Right lobe of liver (tissue), 6 donors: Measurements from ENCODE around the gene SUSD6. TPM values are rescaled to one million over a fixed set of nuclear protein-coding genes. Genes with fewer than 3 reads are reported as not detected.
A peak's percentile ranks its signal among the peaks of the same experiment; 100 is the strongest.

ENCODE experiments used
- ATAC-seq, 4 donors: fragments of 200-7000 bp; cut with Tn5 transposase; one replicate each; pipeline ENCODE4 v1.9.1; 2020; ENCODE audit warnings: mild to moderate bottlenecking in 4 of 4, moderate library complexity in 4 of 4
- DNase-seq, 3 donors: peaks; one replicate each; pipeline ENCODE4 v3.0.0-alpha.2; 2020
- H3K27ac ChIP-seq, 3 donors: fragments of 200-600 bp; one replicate each; pipeline ENCODE4 v1.8.0; 2022
- H3K27me3 ChIP-seq, 2 donors: fragments of 200-600 bp; one replicate each; pipeline ENCODE4 v1.8.0; 2022
- H3K36me3 ChIP-seq, 4 donors: fragments of 200-600 bp; sonication (generic) in 1 of 4; one replicate each; pipeline versions ENCODE4 v1.5.1 to v1.8.0; 2017 to 2022; ENCODE audit warnings: control low read depth in 1 of 4
- H3K4me1 ChIP-seq, 4 donors: fragments of 200-600 bp; sonication (generic) in 1 of 4; one replicate each; pipeline versions ENCODE4 v1.5.1 to v1.8.0; 2017 to 2022; ENCODE audit warnings: control low read depth in 1 of 4
- H3K4me3 ChIP-seq, 3 donors: fragments of 200-600 bp; one replicate each; pipeline ENCODE4 v1.8.0; 2022
- H3K9me3 ChIP-seq, 4 donors: fragments of 200-600 bp; sonication (generic) in 1 of 4; one replicate each; pipeline versions ENCODE4 v1.5.1 to v1.8.0; 2017 to 2022; ENCODE audit warnings: control low read depth in 1 of 4
- CTCF ChIP-seq, 4 donors: fragments of 200-600 bp in 3 of 4; fragments of 450-650 bp in 1 of 4; IDR thresholded peaks; one replicate each; pipeline versions ENCODE4 v1.5.1 to v1.8.0; 2016 to 2022; ENCODE audit warnings: antibody characterized with exemption in 4 of 4, mild to moderate bottlenecking in 2 of 4
- POLR2A ChIP-seq: fragments of 450-650 bp; IDR thresholded peaks from one replicate; pipeline ENCODE4 v1.6.1; 2017; ENCODE audit warnings: antibody characterized with exemption, mild to moderate bottlenecking
- WGBS: methylation state at CpG from one replicate; pipeline ENCODE4 v1.1.6; 2018; ENCODE audit warnings: low coverage, low lambda C conversion rate; ENCODE audit not compliant: insufficient coverage; ENCODE audit errors: missing lambda C conversion rate; 5-methylcytosine and 5-hydroxymethylcytosine counted together
- intact Hi-C, 2 donors: fragments of 100-400 bp; cut with DNase I; formaldehyde crosslinking; loops; one replicate each; pipeline versions ENCODE4 v1.11.2 to v1.14.1; 2022
- total RNA-seq, 6 experiments: library from RNA; depleted of rRNA in 2 of 6; stranded (reverse); fragments of >200 nt in 2 of 6; fragmentation: NEBNext Ultra II Directional in 3 of 6; extraction: Animal tissue kit (Norgen Biotek cat#: 25700) in 3 of 6; gene quantifications; one replicate each; pipeline versions ENCODE4 v1.1.0 to v1.2.4, GENCODE V29; 2016 to 2023
- donor health status: DM: no; HTN: yes; CAD: no.
- donor health status: DM: no; HTN: no; CAD: no.
- donor health status: DM: no; HTN: no; CAD: no.
- donor health status: DM: no; HTN: yes; CAD: no.
- donor health status: DM: no; HTN: yes; CAD: no.

Gene SUSD6
- total RNA-seq, 6 experiments from 2014 or later = 9.6 to 17.4 (median 12.5) TPM

- H3K4me3 ChIP-seq = no peak overlapping the region
- TF ChIP-seq CTCF (IDR thresholded peaks at IDR 0.05) (peak; percentile 21 to 36 (median 24)), POLR2A (no peak)
- peaks cover 1 to 53% (median 17%) of the 10 kb centered on the region in 4 donors for H3K36me3 ChIP-seq
- H3K27ac ChIP-seq = no peak overlapping the region
- no peaks in the 10 kb centered on the region for H3K9me3 ChIP-seq
- ATAC-seq (peak; percentile 31 to 52 (median 38)), DNase-seq (no peak)
- 75% methylated on average over 7 of the region's 12 CpGs for WGBS
- no peaks in the 10 kb centered on the region for H3K27me3 ChIP-seq
- intact Hi-C loops = no loop called here
- peaks cover 0 to 9% (median 1%) of the 10 kb centered on the region in 4 donors for H3K4me1 ChIP-seq
These were observed 97.5 kb downstream of the SUSD6 start for GRCh38 chr14:69708586-69709560.

- no peaks in the 10 kb centered on the region for H3K9me3 ChIP-seq
- H3K4me3 ChIP-seq = no peak overlapping the region
- no peaks in the 10 kb centered on the region for H3K27me3 ChIP-seq
- ATAC-seq = peak; percentile 23 to 55 (median 37)
- peaks cover 1 to 43% (median 17%) of the 10 kb centered on the region in 4 donors for H3K36me3 ChIP-seq
- H3K4me1 ChIP-seq = peaks cover 0 to 8% (median 0%) of the 10 kb centered on the region in 4 donors
- DNase-seq = no peak
- no peak overlapping the region for H3K27ac ChIP-seq
- intact Hi-C loops = no loop called here
- TF ChIP-seq POLR2A = no peak
- no peak for TF ChIP-seq CTCF (IDR thresholded peaks at IDR 0.05)
- WGBS = 50% methylated on average over 1 of the region's 1 CpG
These were observed 99.0 kb downstream of the SUSD6 start for GRCh38 chr14:69710378-69710777.

GRCh38 chr14:69711065-69711464 is 99.7 kb downstream of the SUSD6 start:
- TF ChIP-seq CTCF (IDR thresholded peaks at IDR 0.05) (no peak), POLR2A (no peak)
- peak overlapping the region in 2 of 3 donors; percentile 37 to 46 for H3K27ac ChIP-seq
- ATAC-seq (no peak), DNase-seq (no peak)
- H3K36me3 ChIP-seq = peaks cover 1 to 39% (median 17%) of the 10 kb centered on the region in 4 donors
- no peaks in the 10 kb centered on the region for H3K9me3 ChIP-seq
- peaks cover 0 to 10% (median 0%) of the 10 kb centered on the region in 4 donors for H3K4me1 ChIP-seq
- no peaks in the 10 kb centered on the region for H3K27me3 ChIP-seq
- 95% methylated on average over 3 of the region's 4 CpGs for WGBS
- intact Hi-C loops = no loop called here
- H3K4me3 ChIP-seq = no peak overlapping the region

GRCh38 chr14:69711477-69711876 is 100.1 kb downstream of the SUSD6 start:
- H3K4me1 ChIP-seq = peaks cover 0 to 13% (median 0%) of the 10 kb centered on the region in 4 donors
- ATAC-seq = no peak

More at GRCh38 chr14:69711477-69711876, 100.1 kb downstream of the SUSD6 start:
- intact Hi-C loops = no loop called here
- Histone ChIP-seq H3K9me3 (no peaks in the 10 kb centered on the region), H3K36me3 (peaks cover 1 to 35% (median 16%) of the 10 kb centered on the region in 4 donors), H3K27me3 (no peaks in the 10 kb centered on the region), H3K4me3 (no peak overlapping the region), H3K27ac (peak overlapping the region in 1 of 3 donors; percentile 37)
- WGBS = 55% methylated on average over 1 of the region's 1 CpG
- no peak for TF ChIP-seq CTCF (IDR thresholded peaks at IDR 0.05)
- TF ChIP-seq POLR2A = no peak
- DNase-seq = no peak
